KBM-7 (cell line): ENCODE measurements around the gene DPP6.

Source experiments
- DNase-seq: peaks from one replicate; pipeline ENCODE4 v3.0.0-alpha.2; 2015
- in situ Hi-C: fragments of 300-500 bp; cut with MboI; formaldehyde crosslinking; loops from 2 replicates; pipeline ENCODE4 v1.14.3; 2020; ENCODE audit warnings: low sequenced_read_pairs, low pct_unique_long_range_greater_than_20kb, mixed read lengths

The DPP6 gene

DNA sequence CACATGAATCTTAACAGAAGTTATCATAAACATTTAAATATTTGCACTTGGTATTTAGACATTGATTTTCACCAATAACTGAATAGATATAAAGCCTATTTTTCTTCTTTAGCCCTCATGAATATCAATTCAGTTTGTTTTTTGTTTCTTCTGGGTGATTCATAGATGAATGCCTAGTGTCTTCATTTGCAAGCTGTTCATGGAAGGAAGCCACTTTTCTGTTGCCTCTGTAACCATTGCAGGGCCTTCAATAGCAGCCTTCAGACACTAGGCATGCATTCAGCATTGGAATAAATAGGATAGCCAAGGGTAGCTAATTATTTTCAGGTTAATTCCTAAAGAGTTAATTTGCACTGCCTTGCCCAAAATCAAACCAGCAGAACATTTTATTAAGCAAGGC, 375.3 kb downstream of the DPP6 start:
- in situ Hi-C loops, result no loop called here
- DNase-seq, result no peak

GRCh38 chr7:154429666-154430404, 377.6 kb downstream of the DPP6 start:
- in situ Hi-C loops, result no loop called here
- no peak for DNase-seq

- DNase-seq, result no peak
Observed at GRCh38 chr7:154430640-154431039, 378.4 kb downstream of the DPP6 start.

GRCh38 chr7:154431045-154431444, 378.8 kb downstream of the DPP6 start:
- DNase-seq, result no peak
- in situ Hi-C loops, result no loop called here

More at GRCh38 chr7:154430640-154431039, 378.4 kb downstream of the DPP6 start:
- in situ Hi-C loops, result no loop called here

- in situ Hi-C loops, result no loop called here
- no peak for DNase-seq
Observed at GRCh38 chr7:154433632-154434598, 381.7 kb downstream of the DPP6 start.

- in situ Hi-C loops, result no loop called here
Observed at GRCh38 chr7:154436560-154436959, 384.4 kb downstream of the DPP6 start.

DNA sequence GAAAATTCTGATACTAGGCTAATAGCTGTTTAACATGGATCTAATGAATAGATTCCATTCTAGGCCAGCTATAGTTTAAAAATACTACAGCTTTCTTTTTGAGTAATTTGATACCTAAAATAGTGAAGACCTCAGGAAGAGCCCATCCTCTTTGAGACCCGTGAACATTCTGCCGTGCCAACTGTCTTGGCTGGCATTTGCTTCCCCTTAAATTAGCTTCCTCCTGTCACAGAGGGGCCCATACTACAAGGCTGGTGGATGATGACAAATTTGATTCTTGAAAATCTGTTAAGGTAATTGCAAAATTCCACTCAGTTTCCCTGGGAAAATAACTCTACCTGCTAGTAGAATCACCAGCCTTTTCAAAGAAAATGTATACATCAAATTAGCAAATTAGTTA, 385.0 kb downstream of the DPP6 start:
- in situ Hi-C loops, result no loop called here

More at GRCh38 chr7:154436560-154436959, 384.4 kb downstream of the DPP6 start:
- no peak for DNase-seq

GRCh38 chr7:154438571-154439367, 386.6 kb downstream of the DPP6 start:
- no peak for DNase-seq
- in situ Hi-C loops, result no loop called here

More for the DNA sequence above, 385.0 kb downstream of the DPP6 start:
- DNase-seq, result no peak

- DNase-seq, result no peak
- in situ Hi-C loops, result no loop called here
Observed at GRCh38 chr7:154440058-154440457, 387.9 kb downstream of the DPP6 start.

- in situ Hi-C loops, result no loop called here
- DNase-seq, result no peak
Observed at GRCh38 chr7:154440651-154441050, 388.5 kb downstream of the DPP6 start.

DNA sequence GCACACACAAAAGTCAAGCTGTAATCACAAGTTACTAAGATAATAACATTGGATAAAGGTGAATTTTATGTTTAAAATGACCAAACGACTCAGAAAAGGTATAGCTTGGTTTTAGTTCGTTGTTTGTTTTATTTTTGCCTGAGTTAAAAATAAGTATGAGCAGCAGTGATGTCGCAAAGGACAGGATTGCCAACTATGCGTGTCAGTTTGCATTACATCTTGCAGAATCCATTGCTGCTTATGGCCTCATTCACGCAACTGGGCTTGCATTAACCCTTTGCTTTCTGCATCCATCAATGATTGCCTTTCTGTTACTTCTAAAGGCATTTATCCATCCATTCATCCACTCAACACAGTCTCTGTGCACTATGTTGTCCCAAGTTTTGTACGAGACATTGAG, 389.6 kb downstream of the DPP6 start:
- in situ Hi-C loops, result no loop called here
- DNase-seq, result no peak

GRCh38 chr7:154442939-154443338, 390.7 kb downstream of the DPP6 start:
- in situ Hi-C loops, result no loop called here

DNA sequence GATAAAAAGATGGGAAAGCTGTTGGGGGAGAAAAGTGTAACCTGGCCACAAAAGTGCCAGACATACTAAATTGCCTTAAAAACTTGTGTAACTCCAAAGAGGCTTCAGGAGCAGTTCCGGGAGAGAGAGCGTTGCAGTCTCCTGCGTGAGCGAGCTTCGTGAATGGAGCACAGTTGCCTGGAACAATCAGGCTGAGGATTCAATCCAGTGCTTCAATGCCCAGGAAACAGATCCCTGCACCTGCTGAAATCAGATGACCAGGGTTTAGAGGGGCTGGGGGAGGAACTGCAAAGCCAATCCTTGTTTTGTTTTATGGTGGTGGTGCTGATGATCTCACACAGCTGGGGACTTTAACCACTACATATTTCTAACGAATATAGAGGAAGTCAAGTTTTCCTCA, 398.3 kb downstream of the DPP6 start:
- in situ Hi-C loops, result no loop called here
- no peak for DNase-seq

More at GRCh38 chr7:154442939-154443338, 390.7 kb downstream of the DPP6 start:
- DNase-seq, result no peak

DNA sequence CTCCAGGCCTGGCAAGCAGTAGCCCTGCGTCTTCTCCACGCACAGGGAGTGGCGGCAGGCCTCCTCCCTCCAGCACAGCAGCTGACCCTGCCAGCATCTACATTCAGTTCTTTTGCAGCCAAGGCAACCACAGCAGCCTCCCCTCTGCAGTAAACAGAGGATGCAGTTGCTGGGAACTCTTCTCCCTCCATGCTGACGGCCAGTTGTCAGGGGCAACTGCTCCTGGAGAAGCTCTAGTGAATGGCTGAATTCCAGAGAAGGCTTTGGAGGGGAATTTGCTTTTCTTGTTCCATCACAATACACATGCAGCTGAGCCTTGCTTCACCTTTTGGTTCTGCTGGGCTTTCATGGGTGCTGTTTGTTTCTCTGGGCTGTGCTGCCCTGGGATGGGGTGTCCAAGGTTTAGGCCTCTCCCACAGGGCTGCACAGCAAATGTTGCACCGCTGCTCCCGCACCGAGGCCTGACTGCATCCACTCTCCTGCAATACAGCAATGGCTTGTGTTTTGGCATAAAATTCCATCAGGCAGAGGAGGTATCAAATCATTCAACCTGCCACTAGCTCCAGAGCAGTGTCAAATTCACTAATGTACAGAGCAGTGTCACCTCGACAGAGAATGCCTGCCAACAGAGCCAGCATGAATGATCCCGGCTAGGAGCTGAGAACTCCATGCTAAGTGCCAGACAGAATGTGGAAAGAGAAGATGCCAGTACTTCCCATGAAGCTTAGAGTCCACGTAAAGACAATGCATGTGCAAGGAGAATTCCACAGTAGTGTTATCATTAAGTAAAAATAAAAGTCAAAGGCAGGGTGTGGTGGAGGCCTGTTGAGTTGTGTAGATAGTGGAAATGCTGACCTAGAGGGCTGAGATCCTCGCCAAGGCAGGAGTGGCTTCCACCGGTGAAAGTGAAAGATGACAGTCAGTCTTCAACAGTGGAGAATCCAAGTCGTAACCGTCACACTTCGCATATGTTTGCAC, 399.6 kb downstream of the DPP6 start:
- DNase-seq, result no peak
- in situ Hi-C loops, result no loop called here

- no peak for DNase-seq
- in situ Hi-C loops, result no loop called here
Observed at GRCh38 chr7:154463794-154464193, 411.6 kb downstream of the DPP6 start.

- no peak for DNase-seq
- in situ Hi-C loops, result no loop called here
Observed at GRCh38 chr7:154469652-154470051, 417.5 kb downstream of the DPP6 start.

- in situ Hi-C loops, result no loop called here
- no peak for DNase-seq
Observed at GRCh38 chr7:154472343-154472742, 420.1 kb downstream of the DPP6 start.

- in situ Hi-C loops, result no loop called here
- DNase-seq, result no peak
Observed at GRCh38 chr7:154473360-154473759, 421.2 kb downstream of the DPP6 start.
